PC-3 (cell line): ENCODE measurements around the gene BCL11B. TPM values are rescaled to one million over a fixed set of nuclear protein-coding genes. Genes with fewer than 3 reads are reported as not detected.

Source experiments
- ATAC-seq: fragments of 200-7000 bp; cut with Tn5 transposase; 2 replicates; pipeline ENCODE4 v1.9.1; 2020; ENCODE audit warnings: mild to moderate bottlenecking, moderate library complexity
- BruUV-seq: library from RNA; stranded (reverse); fragments of 400-500 nt; replicated peaks from 2 replicates; lab custom pipeline; 2021; lab: Mats Ljungman, UMichigan
- CTCF ChIA-PET: fragments of 300-600 bp; sonication (Branson Sonifier 250); formaldehyde crosslinking; loops from one replicate; lab custom pipeline; 2022; ENCODE audit warnings: antibody characterized with exemption; lab: Charles Lee
- POLR2A ChIA-PET: fragments of 300-600 bp; sonication (Branson Sonifier 250); formaldehyde crosslinking; loops from one replicate; lab custom pipeline; 2022; ENCODE audit warnings: antibody characterized with exemption; ENCODE audit not compliant: unreplicated experiment; lab: Charles Lee
- DNase-seq: peaks from one replicate; pipeline ENCODE4 v3.0.0-alpha.2; 2015
- H2AFZ ChIP-seq: fragments of 300-600 bp; sonication (generic); 2 replicates; pipeline ENCODE4 v1.6.0; 2016; ENCODE audit warnings: antibody characterized with exemption, low read length
- H3F3A ChIP-seq: fragments of 300-600 bp; sonication (generic); one replicate; pipeline ENCODE4 v1.6.0; 2017; ENCODE audit warnings: antibody characterized with exemption, low read length, control low read depth, mild to moderate bottlenecking; ENCODE audit not compliant: unreplicated experiment
- H3K27ac ChIP-seq: fragments of 300-600 bp; sonication (generic); 2 replicates; pipeline ENCODE4 v1.5.1; 2016; ENCODE audit warnings: mild to moderate bottlenecking, low read length
- H3K27me3 ChIP-seq: fragments of 300-600 bp; sonication (generic); 2 replicates; pipeline ENCODE4 v1.6.1; 2016; ENCODE audit warnings: low read length, mixed read lengths
- H3K36me3 ChIP-seq: fragments of 300-600 bp; sonication (generic); 2 replicates; pipeline ENCODE4 v1.6.1; 2016; ENCODE audit warnings: low read depth, mixed run types, low read length, mixed read lengths
- H3K4me1 ChIP-seq: fragments of 300-600 bp; sonication (generic); 2 replicates; pipeline ENCODE4 v1.5.1; 2016; ENCODE audit warnings: low read length; ENCODE audit not compliant: insufficient read depth
- H3K4me2 ChIP-seq: fragments of 300-600 bp; sonication (generic); 2 replicates; pipeline ENCODE4 v1.6.0; 2016; ENCODE audit warnings: low read length
- H3K4me3 ChIP-seq: fragments of 300-600 bp; sonication (generic); 2 replicates; pipeline ENCODE4 v1.5.1; 2016; ENCODE audit warnings: mild to moderate bottlenecking, low read length, mixed read lengths
- H3K79me2 ChIP-seq: fragments of 300-600 bp; sonication (generic); 2 replicates; pipeline ENCODE4 v1.6.1; 2017; ENCODE audit warnings: low read length, mixed read lengths
- H3K9ac ChIP-seq: fragments of 300-600 bp; sonication (generic); 2 replicates; pipeline ENCODE4 v1.6.0; 2016; ENCODE audit warnings: mild to moderate bottlenecking, low read length
- H3K9me2 ChIP-seq: fragments of 300-600 bp; sonication (generic); replicated peaks from 2 replicates; pipeline ENCODE4 v1.6.1; 2016; ENCODE audit warnings: mixed run types, low read length, mixed read lengths
- H3K9me3 ChIP-seq: fragments of 300-600 bp; sonication (generic); 2 replicates; pipeline ENCODE4 v1.6.1; 2016; ENCODE audit warnings: low read length, mixed read lengths
- H4K20me1 ChIP-seq: fragments of 300-600 bp; sonication (generic); 2 replicates; pipeline ENCODE4 v1.6.1; 2016; ENCODE audit warnings: low read length, mixed read lengths
- EZH2 ChIP-seq: fragments of 300-600 bp; sonication (generic); IDR thresholded peaks from one replicate; pipeline ENCODE4 v1.6.1; 2017; ENCODE audit warnings: antibody characterized with exemption, mild to moderate bottlenecking, low read length; ENCODE audit not compliant: unreplicated experiment
- EZH2phosphoT487 ChIP-seq: fragments of 300-600 bp; sonication (generic); IDR thresholded peaks from 2 replicates; pipeline ENCODE4 v1.6.1; 2018; ENCODE audit warnings: mild to moderate bottlenecking, antibody characterized with exemption, low read length, borderline replicate concordance
- intact Hi-C: fragments of 100-400 bp; cut with micrococcal nuclease; formaldehyde crosslinking; loops from 2 replicates; pipeline ENCODE4 v1.9.0; 2023
- total RNA-seq: library from RNA; depleted of rRNA; stranded (reverse); fragments of >200 nt; gene quantifications from 2 replicates; pipeline ENCODE4 v1.2.3, GENCODE V29; 2014
- TF ChIP-seq, protein P1 (sequence below): fragments of 300-600 bp; sonication (generic); conservative IDR thresholded peaks from 2 replicates; pipeline ENCODE4 v1.5.1; 2017; ENCODE audit warnings: antibody characterized with exemption, low read depth, mild to moderate bottlenecking, low read length

The BCL11B gene
- total RNA-seq, 1 experiment from 2014 or later: 0.73 TPM

DNA sequence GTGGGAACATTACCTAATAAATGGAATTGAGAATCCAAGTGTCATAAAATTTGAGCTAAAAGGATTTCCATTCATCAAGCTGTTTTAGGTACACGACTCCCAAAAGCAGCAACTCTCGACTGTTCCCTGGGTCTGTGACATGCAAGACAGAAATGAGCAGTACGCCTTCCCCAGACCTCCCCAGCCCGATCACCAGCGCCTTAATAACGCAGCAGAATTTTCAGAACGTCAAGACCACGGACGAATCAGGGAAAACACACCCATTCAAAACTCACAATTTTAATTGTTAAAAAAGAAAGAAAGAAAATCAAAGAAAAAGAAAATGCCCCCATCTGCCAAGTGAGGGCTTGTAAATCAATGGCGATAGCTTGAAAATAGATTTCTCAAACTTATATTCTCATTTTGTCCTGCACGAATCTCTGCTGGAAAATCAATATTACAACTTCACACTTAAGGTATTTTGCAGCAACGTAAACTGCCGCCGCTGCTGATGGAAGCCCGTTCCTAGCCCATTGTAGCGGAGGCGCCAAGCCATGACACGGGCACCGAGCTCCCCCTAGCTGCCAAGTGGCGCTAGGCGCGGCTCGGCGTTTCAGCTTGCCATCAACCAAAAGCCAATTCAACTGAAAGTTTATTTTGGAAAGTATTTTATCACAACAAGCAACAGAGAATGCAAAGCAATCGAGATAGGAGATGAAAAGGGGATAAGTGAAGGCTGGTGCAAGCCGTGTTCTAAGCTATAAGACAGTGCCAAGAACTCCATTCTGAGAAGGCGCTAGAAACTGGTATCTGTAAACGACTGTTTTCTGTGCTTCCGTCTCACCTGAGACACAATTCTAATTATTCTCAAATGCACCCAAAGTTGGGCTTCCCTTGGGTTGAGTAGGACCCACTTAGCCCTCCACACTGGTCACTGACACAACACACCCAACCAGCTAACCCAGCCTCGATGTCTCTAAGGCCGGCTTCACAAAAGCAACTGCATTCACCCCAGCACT is 5.5 kb downstream of the BCL11B start:
- Histone ChIP-seq H3K9ac (no peak overlapping the region), H4K20me1 (no peaks in the 10 kb centered on the region), H3K79me2 (no peaks in the 10 kb centered on the region), H3K9me2 (no peaks in the 10 kb centered on the region), H3K36me3 (no peaks in the 10 kb centered on the region), H3K9me3 (no peaks in the 10 kb centered on the region), H2AFZ (peak overlapping the region; percentile 51), H3K4me1 (no peaks in the 10 kb centered on the region), H3K27ac (no peak overlapping the region), H3K4me2 (peak overlapping the region; percentile 64), H3K27me3 (peaks cover 78% of the 10 kb centered on the region), H3F3A (no peaks in the 10 kb centered on the region), H3K4me3 (peak overlapping the region; percentile 45)
- ATAC-seq (peak; percentile 93), DNase-seq (peak; percentile 79)
- intact Hi-C loops: no loop called here
- TF ChIP-seq, protein P1, sequence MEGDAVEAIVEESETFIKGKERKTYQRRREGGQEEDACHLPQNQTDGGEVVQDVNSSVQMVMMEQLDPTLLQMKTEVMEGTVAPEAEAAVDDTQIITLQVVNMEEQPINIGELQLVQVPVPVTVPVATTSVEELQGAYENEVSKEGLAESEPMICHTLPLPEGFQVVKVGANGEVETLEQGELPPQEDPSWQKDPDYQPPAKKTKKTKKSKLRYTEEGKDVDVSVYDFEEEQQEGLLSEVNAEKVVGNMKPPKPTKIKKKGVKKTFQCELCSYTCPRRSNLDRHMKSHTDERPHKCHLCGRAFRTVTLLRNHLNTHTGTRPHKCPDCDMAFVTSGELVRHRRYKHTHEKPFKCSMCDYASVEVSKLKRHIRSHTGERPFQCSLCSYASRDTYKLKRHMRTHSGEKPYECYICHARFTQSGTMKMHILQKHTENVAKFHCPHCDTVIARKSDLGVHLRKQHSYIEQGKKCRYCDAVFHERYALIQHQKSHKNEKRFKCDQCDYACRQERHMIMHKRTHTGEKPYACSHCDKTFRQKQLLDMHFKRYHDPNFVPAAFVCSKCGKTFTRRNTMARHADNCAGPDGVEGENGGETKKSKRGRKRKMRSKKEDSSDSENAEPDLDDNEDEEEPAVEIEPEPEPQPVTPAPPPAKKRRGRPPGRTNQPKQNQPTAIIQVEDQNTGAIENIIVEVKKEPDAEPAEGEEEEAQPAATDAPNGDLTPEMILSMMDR: peak; percentile 99
- TF ChIP-seq EZH2: no peak
- BruUV-seq: no TSS peak
- CTCF ChIA-PET: interaction anchor here (0.7 kb wide), 1 partner anchor 1793 kb away, joined by 5 read pairs; no protein-coding TSS in a partner anchor
- POLR2A ChIA-PET: no interaction called here

DNA sequence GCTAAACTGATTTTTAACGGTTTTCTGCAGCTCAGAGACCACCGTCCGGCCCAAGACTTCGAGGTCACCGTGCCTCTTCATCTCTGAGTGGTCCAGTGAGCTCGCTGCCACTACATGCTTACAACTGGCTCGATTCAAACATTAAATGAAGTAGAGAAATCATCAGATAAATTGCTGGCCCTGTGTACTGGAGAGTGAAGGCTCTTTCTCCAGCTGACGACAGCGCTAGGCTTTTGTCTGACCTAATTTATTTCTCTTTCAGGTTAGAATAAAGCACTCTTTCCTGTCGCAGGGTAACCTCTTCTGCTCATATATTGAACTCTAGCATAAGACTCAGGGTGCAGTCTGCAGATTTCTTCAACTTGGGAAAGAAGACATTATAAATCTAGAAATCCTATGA is 6.4 kb downstream of the BCL11B start:
- ChIA-PET CTCF (no interaction called here), POLR2A (no interaction called here)
- Histone ChIP-seq H3K4me2 (no peak overlapping the region), H3K36me3 (no peaks in the 10 kb centered on the region), H3K9me2 (no peaks in the 10 kb centered on the region), H3K9me3 (no peaks in the 10 kb centered on the region), H2AFZ (no peak overlapping the region), H3F3A (no peaks in the 10 kb centered on the region), H3K9ac (no peak overlapping the region), H3K4me1 (no peaks in the 10 kb centered on the region), H3K4me3 (no peak overlapping the region), H3K27ac (no peak overlapping the region), H3K27me3 (peaks cover 84% of the 10 kb centered on the region), H4K20me1 (no peaks in the 10 kb centered on the region), H3K79me2 (no peaks in the 10 kb centered on the region)
- DNase-seq (no peak), ATAC-seq (no peak)
- intact Hi-C loops: no loop called here
- BruUV-seq: no TSS peak
- TF ChIP-seq EZH2phosphoT487 (no peak), EZH2 (no peak)
- TF ChIP-seq, protein P1: no peak
